Lower leg skin (tissue), 3 donors: Measurements from ENCODE around the gene IPP.
"Not testable (repeated sequence)": the region's sequence is repeated elsewhere in the genome, so short reads cannot be mapped to it uniquely, and the experiment has no call there.

Experiments used
- POLR2A ChIP-seq, 2 donors: fragments of 450-650 bp; IDR thresholded peaks; one replicate each; pipeline ENCODE4 v1.6.1; 2016 to 2017; ENCODE audit warnings: antibody characterized with exemption in 2 of 2, mild to moderate bottlenecking in 1 of 2, moderate library complexity in 1 of 2
- TF ChIP-seq, protein P1 (sequence below), 3 donors: fragments of 450-650 bp; IDR thresholded peaks; one replicate each; pipeline ENCODE4 v1.5.1; 2016; ENCODE audit warnings: antibody characterized with exemption in 3 of 3, mild to moderate bottlenecking in 3 of 3, moderate library complexity in 2 of 3

DNA sequence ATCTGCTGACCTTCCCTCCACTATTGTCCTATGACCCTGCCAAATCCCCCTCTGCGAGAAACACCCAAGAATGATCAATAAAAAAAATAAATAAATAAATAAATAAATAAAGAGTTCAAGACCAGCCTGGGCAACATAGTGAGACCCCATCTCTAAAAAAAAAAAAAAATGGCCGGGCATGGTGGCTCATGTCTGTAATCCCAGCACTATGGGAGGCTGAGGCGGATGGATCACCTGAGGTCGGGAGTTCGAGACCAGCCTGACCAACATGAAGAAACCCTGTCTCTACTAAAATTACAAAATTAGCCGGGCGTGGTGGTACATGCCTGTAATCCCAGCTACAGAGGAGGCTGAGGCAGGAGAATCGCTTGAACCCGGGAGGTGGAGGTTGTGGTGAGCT, 24.4 kb downstream of the IPP start:
- TF ChIP-seq, protein P1, sequence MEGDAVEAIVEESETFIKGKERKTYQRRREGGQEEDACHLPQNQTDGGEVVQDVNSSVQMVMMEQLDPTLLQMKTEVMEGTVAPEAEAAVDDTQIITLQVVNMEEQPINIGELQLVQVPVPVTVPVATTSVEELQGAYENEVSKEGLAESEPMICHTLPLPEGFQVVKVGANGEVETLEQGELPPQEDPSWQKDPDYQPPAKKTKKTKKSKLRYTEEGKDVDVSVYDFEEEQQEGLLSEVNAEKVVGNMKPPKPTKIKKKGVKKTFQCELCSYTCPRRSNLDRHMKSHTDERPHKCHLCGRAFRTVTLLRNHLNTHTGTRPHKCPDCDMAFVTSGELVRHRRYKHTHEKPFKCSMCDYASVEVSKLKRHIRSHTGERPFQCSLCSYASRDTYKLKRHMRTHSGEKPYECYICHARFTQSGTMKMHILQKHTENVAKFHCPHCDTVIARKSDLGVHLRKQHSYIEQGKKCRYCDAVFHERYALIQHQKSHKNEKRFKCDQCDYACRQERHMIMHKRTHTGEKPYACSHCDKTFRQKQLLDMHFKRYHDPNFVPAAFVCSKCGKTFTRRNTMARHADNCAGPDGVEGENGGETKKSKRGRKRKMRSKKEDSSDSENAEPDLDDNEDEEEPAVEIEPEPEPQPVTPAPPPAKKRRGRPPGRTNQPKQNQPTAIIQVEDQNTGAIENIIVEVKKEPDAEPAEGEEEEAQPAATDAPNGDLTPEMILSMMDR (IDR thresholded peaks at IDR 0.05), result not testable (repeated sequence)
- TF ChIP-seq POLR2A (IDR thresholded peaks at IDR 0.05), result not testable (repeated sequence)
